SK-N-SH (cell line): Measurements from ENCODE around the gene UBE3D. TPM values are rescaled to one million over a fixed set of nuclear protein-coding genes. Genes with fewer than 3 reads are reported as not detected.

ENCODE experiments used
- CTCF ChIA-PET: fragments of 300-600, 350-600 bp; formaldehyde crosslinking; extraction: SDS; loops from one replicate; lab custom pipeline; 2021; lab: Yijun Ruan, JAX
- POLR2A ChIA-PET: fragments of 350-600 bp; sonication (Branson Sonifier 250); formaldehyde crosslinking; extraction: SDS; loops from one replicate; lab custom pipeline; 2020; ENCODE audit warnings: antibody characterized with exemption, inconsistent platforms; lab: Yijun Ruan, JAX
- DNase-seq: peaks from one replicate; pipeline ENCODE4 v3.0.0; 2012
- H2AFZ ChIP-seq: fragments of 200-600 bp; sonication (generic); 2 replicates; pipeline ENCODE4 v1.8.1; 2016; ENCODE audit warnings: antibody characterized with exemption, mild to moderate bottlenecking, low read depth
- H3F3A ChIP-seq: fragments of 200-600 bp; sonication (generic); replicated peaks from 2 replicates; pipeline ENCODE3; 2016; ENCODE audit warnings: antibody characterized with exemption, mild to moderate bottlenecking; ENCODE audit not compliant: insufficient read depth
- H3K27ac ChIP-seq, 2 experiments: fragments of 200-500 bp in 1 of 2; fragments of 200-600 bp in 1 of 2; sonication (Bioruptor generic) in 1 of 2; sonication (generic), shearing (Covaris generic) in 1 of 2; 2 replicates each; pipeline versions ENCODE4 v1.5.1 to v1.6.1; 2014 to 2016; ENCODE audit warnings: low read depth in 2 of 2, inconsistent platforms in 1 of 2, low read length in 1 of 2, mild to moderate bottlenecking in 1 of 2, mixed read lengths in 1 of 2
- H3K27me3 ChIP-seq: fragments of 200-600 bp; sonication (generic), shearing (Covaris generic); 2 replicates; pipeline ENCODE4 v1.6.1; 2016; ENCODE audit warnings: mixed run types; ENCODE audit not compliant: insufficient read depth
- H3K36me3 ChIP-seq, 2 experiments: fragments of 200-500 bp in 1 of 2; fragments of 200-600 bp in 1 of 2; sonication (Bioruptor generic) in 1 of 2; sonication (generic) in 1 of 2; replicated peaks in 1 of 2; 2 replicates each; pipeline versions ENCODE3 to v1.5.1; 2014 to 2016; ENCODE audit warnings: low read length in 1 of 2, mild to moderate bottlenecking in 1 of 2; ENCODE audit not compliant: insufficient read depth in 2 of 2, control insufficient read depth in 1 of 2
- H3K4me1 ChIP-seq, 2 experiments: fragments of 200-500 bp in 1 of 2; fragments of 200-600 bp in 1 of 2; sonication (Bioruptor generic) in 1 of 2; sonication (generic), shearing (Covaris generic) in 1 of 2; 2 replicates each; pipeline versions ENCODE4 v1.5.1 to v1.6.1; 2014 to 2016; ENCODE audit warnings: low read depth in 1 of 2, low read length in 1 of 2, mixed run types in 1 of 2; ENCODE audit not compliant: insufficient read depth in 2 of 2, control insufficient read depth in 1 of 2
- H3K4me2 ChIP-seq: fragments of 200-600 bp; sonication (generic), shearing (Covaris generic); 2 replicates; pipeline ENCODE4 v1.6.1; 2017; ENCODE audit warnings: mixed run types
- H3K4me3 ChIP-seq, 2 experiments: fragments of 200-500 bp in 1 of 2; fragments of 200-600 bp in 1 of 2; sonication (Bioruptor generic) in 1 of 2; sonication (generic), shearing (Covaris generic) in 1 of 2; 2 replicates each; pipeline versions ENCODE4 v1.5.1 to v1.8.1; 2014 to 2016; ENCODE audit warnings: low read depth in 2 of 2, inconsistent platforms in 1 of 2, low read length in 1 of 2, mild to moderate bottlenecking in 1 of 2, mixed read lengths in 1 of 2, moderate library complexity in 1 of 2
- H3K79me2 ChIP-seq: fragments of 200-600 bp; sonication (generic); 2 replicates; pipeline ENCODE4 v1.8.1; 2017; ENCODE audit warnings: mild to moderate bottlenecking; ENCODE audit not compliant: insufficient read depth
- H3K9ac ChIP-seq: fragments of 200-600 bp; sonication (generic); 2 replicates; pipeline ENCODE4 v1.6.1; 2017; ENCODE audit warnings: mixed run types
- H3K9me2 ChIP-seq: fragments of 200-600 bp; sonication (generic); 2 replicates; pipeline ENCODE4 v1.6.1; 2017; ENCODE audit warnings: mixed run types
- H3K9me3 ChIP-seq: fragments of 200-600 bp; sonication (generic); 2 replicates; pipeline ENCODE4 v1.6.1; 2017; ENCODE audit warnings: mixed run types, mild to moderate bottlenecking, moderate library complexity
- H4K20me1 ChIP-seq: fragments of 200-600 bp; sonication (generic); 2 replicates; pipeline ENCODE4 v1.6.1; 2017; ENCODE audit warnings: mild to moderate bottlenecking, mixed run types; ENCODE audit not compliant: insufficient read depth
- EP300 ChIP-seq, 2 experiments: IDR thresholded peaks; 2 replicates each; pipeline versions ENCODE4 v1.4.0 to v1.6.1; 2012; ENCODE audit warnings: borderline replicate concordance in 1 of 2, low read depth in 1 of 2, low read length in 1 of 2
- EZH2phosphoT487 ChIP-seq: fragments of 200-600 bp; sonication (generic); IDR thresholded peaks from 2 replicates; pipeline ENCODE4 v1.6.1; 2017; ENCODE audit warnings: low read depth, mixed run types, mild to moderate bottlenecking, antibody characterized with exemption, moderate library complexity, borderline replicate concordance
- GABPA ChIP-seq: IDR thresholded peaks from 2 replicates; pipeline ENCODE4 v1.4.0; 2012; ENCODE audit warnings: low read depth, mild to moderate bottlenecking
- JUND ChIP-seq: IDR thresholded peaks from 2 replicates; pipeline ENCODE4 v1.4.0; 2012
- MXI1 ChIP-seq: IDR thresholded peaks from 2 replicates; pipeline ENCODE4 v1.6.1; 2012; ENCODE audit warnings: mild to moderate bottlenecking, low read depth, low read length, improper control_type of control experiment
- NFIC ChIP-seq: IDR thresholded peaks from 2 replicates; pipeline ENCODE4 v1.4.0; 2012; ENCODE audit warnings: borderline replicate concordance
- NRF1 ChIP-seq: IDR thresholded peaks from 2 replicates; pipeline ENCODE4 v1.6.1; 2012; ENCODE audit warnings: low read depth, mild to moderate bottlenecking, low read length
- POLR2AphosphoS5 ChIP-seq: IDR thresholded peaks from 2 replicates; pipeline ENCODE4 v1.6.1; 2012; ENCODE audit warnings: low read depth, low read length
- RCOR1 ChIP-seq: fragments of 150-350 bp; IDR thresholded peaks from 2 replicates; pipeline ENCODE4 v1.6.1; 2017; ENCODE audit warnings: antibody characterized with exemption, low read length
- REST ChIP-seq: IDR thresholded peaks from 2 replicates; pipeline ENCODE4 v1.6.1; 2012; ENCODE audit warnings: mild to moderate bottlenecking, low read depth, low read length, moderate library complexity
- RFX5 ChIP-seq: IDR thresholded peaks from 2 replicates; pipeline ENCODE4 v1.6.1; 2012; ENCODE audit warnings: mild to moderate bottlenecking, improper control_type of control experiment, low read length
- RXRA ChIP-seq: IDR thresholded peaks from 2 replicates; pipeline ENCODE4 v1.4.0; 2012; ENCODE audit warnings: low read depth, mild to moderate bottlenecking, borderline replicate concordance
- SMC3 ChIP-seq: IDR thresholded peaks from 2 replicates; pipeline ENCODE4 v1.6.1; 2012; ENCODE audit warnings: low read depth, low read length, improper control_type of control experiment
- TAF1 ChIP-seq: IDR thresholded peaks from 2 replicates; pipeline ENCODE4 v1.6.1; 2012; ENCODE audit warnings: low read depth, mild to moderate bottlenecking, low read length, moderate library complexity, borderline replicate concordance
- TEAD4 ChIP-seq: IDR thresholded peaks from 2 replicates; pipeline ENCODE4 v1.4.0; 2012; ENCODE audit warnings: mild to moderate bottlenecking, borderline replicate concordance; ENCODE audit not compliant: insufficient read depth
- USF2 ChIP-seq: fragments of 150-350 bp; IDR thresholded peaks from 2 replicates; pipeline ENCODE4 v1.6.1; 2017; ENCODE audit warnings: antibody characterized with exemption, low read length, low read depth, borderline replicate concordance
- WGBS: methylation state at CpG from one replicate; pipeline ENCODE4 v1.1.6; 2017; ENCODE audit warnings: low lambda C conversion rate; 5-methylcytosine and 5-hydroxymethylcytosine counted together
- polyA plus RNA-seq, 3 experiments: library from polyadenylated mRNA; depleted of rRNA; stranded (reverse); fragments of >200 nt; gene quantifications; 2 replicates each; pipeline ENCODE4 v1.2.3, GENCODE V29; 2012
- TF ChIP-seq, protein P1 (sequence below): fragments of 200-600 bp; sonication (generic); IDR thresholded peaks from 2 replicates; pipeline ENCODE4 v1.6.1; 2017; ENCODE audit warnings: antibody characterized with exemption, mild to moderate bottlenecking, moderate library complexity
- TF ChIP-seq, protein P2 (sequence below): fragments of 150-350 bp; IDR thresholded peaks from 2 replicates; pipeline ENCODE4 v1.6.1; 2016; ENCODE audit warnings: mild to moderate bottlenecking, low read depth, low read length

UBE3D gene
- polyA plus RNA-seq, 1 of the 3 experiments (the other 2 are of a cell fraction): 3.4 TPM

DNA sequence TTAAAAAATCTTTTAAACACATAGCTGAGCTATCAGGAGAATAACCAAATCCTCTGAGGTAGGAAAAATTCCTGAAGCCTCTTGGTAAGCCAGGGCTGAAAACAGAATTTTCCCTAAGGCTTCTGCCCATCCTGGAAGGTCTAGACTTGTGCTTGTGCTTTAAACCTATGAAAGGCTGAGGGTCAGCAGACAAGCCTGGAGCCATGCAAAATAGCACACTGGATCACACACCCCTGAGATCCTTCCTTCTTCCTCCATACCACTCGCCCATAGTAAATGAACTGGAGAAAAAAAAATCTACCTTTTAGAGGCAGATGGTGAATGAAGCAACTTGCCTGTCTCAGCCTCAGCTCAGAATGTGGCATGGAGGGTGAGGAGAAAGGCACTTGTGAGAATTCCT, 144.4 kb downstream of the UBE3D start:
- no peak for DNase-seq
- Histone ChIP-seq H3K36me3 (no peaks in the 10 kb centered on the region), H4K20me1 (no peaks in the 10 kb centered on the region), H3K27ac (no peak overlapping the region), H3K4me3 (no peak overlapping the region), H3K27me3 (no peaks in the 10 kb centered on the region), H2AFZ (no peak overlapping the region), H3K9me2 (no peaks in the 10 kb centered on the region), H3F3A (peaks cover 4% of the 10 kb centered on the region), H3K9me3 (no peaks in the 10 kb centered on the region), H3K9ac (no peak overlapping the region), H3K4me2 (no peak overlapping the region), H3K79me2 (no peaks in the 10 kb centered on the region), H3K4me1 (no peaks in the 10 kb centered on the region)
- ChIA-PET POLR2A (no interaction called here), CTCF (interaction anchor here (0.9 kb wide), 1 partner anchor 136 kb away, joined by 3 read pairs; no protein-coding TSS in a partner anchor)
- no peak for TF ChIP-seq REST
- no peak for TF ChIP-seq NFIC
- 86% methylated on average over 1 of the region's 1 CpG for WGBS

- ChIA-PET POLR2A (no interaction called here), CTCF (interaction anchor here (1.2 kb wide), 2 partner anchors 12 to 39 kb away, joined by 3 read pairs; no protein-coding TSS in a partner anchor)
- TF ChIP-seq NRF1 (no peak), POLR2AphosphoS5 (no peak), USF2 (no peak), EP300 (IDR thresholded peaks at IDR 0.05; ENCODE audit: borderline replicate concordance in 1 of 2, low read depth in 1 of 2, low read length in 1 of 2) (no peak), TAF1 (no peak), TEAD4 (no peak), MXI1 (no peak), RCOR1 (no peak), EZH2phosphoT487 (no peak), GABPA (no peak), RFX5 (no peak), RXRA (no peak), SMC3 (no peak), JUND (no peak)
- TF ChIP-seq, protein P1, sequence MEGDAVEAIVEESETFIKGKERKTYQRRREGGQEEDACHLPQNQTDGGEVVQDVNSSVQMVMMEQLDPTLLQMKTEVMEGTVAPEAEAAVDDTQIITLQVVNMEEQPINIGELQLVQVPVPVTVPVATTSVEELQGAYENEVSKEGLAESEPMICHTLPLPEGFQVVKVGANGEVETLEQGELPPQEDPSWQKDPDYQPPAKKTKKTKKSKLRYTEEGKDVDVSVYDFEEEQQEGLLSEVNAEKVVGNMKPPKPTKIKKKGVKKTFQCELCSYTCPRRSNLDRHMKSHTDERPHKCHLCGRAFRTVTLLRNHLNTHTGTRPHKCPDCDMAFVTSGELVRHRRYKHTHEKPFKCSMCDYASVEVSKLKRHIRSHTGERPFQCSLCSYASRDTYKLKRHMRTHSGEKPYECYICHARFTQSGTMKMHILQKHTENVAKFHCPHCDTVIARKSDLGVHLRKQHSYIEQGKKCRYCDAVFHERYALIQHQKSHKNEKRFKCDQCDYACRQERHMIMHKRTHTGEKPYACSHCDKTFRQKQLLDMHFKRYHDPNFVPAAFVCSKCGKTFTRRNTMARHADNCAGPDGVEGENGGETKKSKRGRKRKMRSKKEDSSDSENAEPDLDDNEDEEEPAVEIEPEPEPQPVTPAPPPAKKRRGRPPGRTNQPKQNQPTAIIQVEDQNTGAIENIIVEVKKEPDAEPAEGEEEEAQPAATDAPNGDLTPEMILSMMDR: no peak
- TF ChIP-seq, protein P2, sequence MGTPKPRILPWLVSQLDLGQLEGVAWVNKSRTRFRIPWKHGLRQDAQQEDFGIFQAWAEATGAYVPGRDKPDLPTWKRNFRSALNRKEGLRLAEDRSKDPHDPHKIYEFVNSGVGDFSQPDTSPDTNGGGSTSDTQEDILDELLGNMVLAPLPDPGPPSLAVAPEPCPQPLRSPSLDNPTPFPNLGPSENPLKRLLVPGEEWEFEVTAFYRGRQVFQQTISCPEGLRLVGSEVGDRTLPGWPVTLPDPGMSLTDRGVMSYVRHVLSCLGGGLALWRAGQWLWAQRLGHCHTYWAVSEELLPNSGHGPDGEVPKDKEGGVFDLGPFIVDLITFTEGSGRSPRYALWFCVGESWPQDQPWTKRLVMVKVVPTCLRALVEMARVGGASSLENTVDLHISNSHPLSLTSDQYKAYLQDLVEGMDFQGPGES: no peak
- Histone ChIP-seq H3K27me3 (no peaks in the 10 kb centered on the region), H3K9ac (no peak overlapping the region), H3K27ac (no peak overlapping the region), H3K36me3 (no peaks in the 10 kb centered on the region), H3K9me2 (no peaks in the 10 kb centered on the region), H2AFZ (no peak overlapping the region), H3K4me1 (no peaks in the 10 kb centered on the region), H3F3A (no peaks in the 10 kb centered on the region), H3K79me2 (no peaks in the 10 kb centered on the region), H3K9me3 (no peaks in the 10 kb centered on the region), H4K20me1 (no peaks in the 10 kb centered on the region), H3K4me3 (no peak overlapping the region), H3K4me2 (no peak overlapping the region)
- DNase-seq: no peak
- WGBS: 91% methylated on average over 6 of the region's 6 CpGs
These were observed 148.1 kb downstream of the UBE3D start for GRCh38 chr6:82917346-82918064.
